ENCODE data around the gene TOPBP1. TPM values are rescaled to one million over a fixed set of nuclear protein-coding genes. Genes with fewer than 3 reads are reported as not detected.
A peak's percentile ranks its signal among the peaks of the same experiment; 100 is the strongest.

TOPBP1 gene
- total and polyA plus RNA-seq, 9 of the 15 experiments (the other 6 are each of a cell fraction or from before 2014, with no cell fraction given), result 16.6 to 77.6 (median 58.2) TPM

GRCh38 chr3:133576169-133576568 lies 85.6 kb downstream of the TOPBP1 start (continued):
- TF ChIP-seq HMGXB4 (CRISPR knock-in tag; IDR thresholded peaks at IDR 0.05), result no peak
- TF ChIP-seq CHD1 (IDR thresholded peaks at IDR 0.05; ENCODE audit: low read length), result no peak
- no peak for TF ChIP-seq ZNF518B (CRISPR knock-in tag; IDR thresholded peaks at IDR 0.05)
- TF ChIP-seq RBM22 (IDR thresholded peaks at IDR 0.05; ENCODE audit: low read depth, low read length, poor library complexity, severe bottlenecking), result no peak

GRCh38 chr3:133575086-133575485 lies 86.7 kb downstream of the TOPBP1 start:
- peaks cover 7 to 22% of the 10 kb centered on the region in 2 experiments; a peak in 4 of 5 replicates for H3K4me1 ChIP-seq (replicated peaks in 1 of 2; ENCODE audit: control insufficient read depth in 2 of 2, insufficient read depth in 2 of 2, low read length in 2 of 2)
- CTCF ChIA-PET (ENCODE audit: low intra/inter-chr PET ratio), result no interaction called here
- peaks cover 61% of the 10 kb centered on the region for H3K79me2 ChIP-seq (ENCODE audit: control insufficient read depth, insufficient read depth, low read length)
- in situ Hi-C loops (cut with MboI), result no loop called here
- peak overlapping the region; percentile 32 to 81; a peak in 3 of 4 replicates for H3K9ac ChIP-seq (ENCODE audit: insufficient read depth in 1 of 2, low read depth in 2 of 2, low read length in 2 of 2)
- H3K9me1 ChIP-seq (ENCODE audit: control insufficient read depth, insufficient read depth, low read length), result no peaks in the 10 kb centered on the region
- no peaks in the 10 kb centered on the region for H3K27me3 ChIP-seq (ENCODE audit: control insufficient read depth in 2 of 2, insufficient read depth in 2 of 2, low read length in 2 of 2)
- peak overlapping the region; percentile 80 for H3K4me3 ChIP-seq
- peak overlapping the region; percentile 94 for H3K4me2 ChIP-seq (ENCODE audit: insufficient read depth, low read length)
- 4% methylated on average over 4 of the region's 4 CpGs for WGBS (ENCODE audit: insufficient coverage, low coverage, missing lambda C conversion rate)
- POLR2A ChIA-PET, result interaction anchor here (0.8 to 2.1 kb wide), 2 partner anchors 13 to 41 kb away, joined by 3 to 6 read pairs; no protein-coding TSS in a partner anchor
- H2AFZ ChIP-seq (ENCODE audit: low read depth, low read length), result no peak overlapping the region
- FAIRE-seq (peak; percentile 49), ATAC-seq (no peak), DNase-seq (ENCODE audit: extremely low read depth in 1 of 4, low spot score in 3 of 4) (no peak)
- TSS peak; percentile 49 for BruUV-seq (replicated peaks)
- no peaks in the 10 kb centered on the region for H3K9me3 ChIP-seq (replicated peaks; ENCODE audit: control insufficient read depth, insufficient read depth, low read depth, low read length)
- peaks cover 29% of the 10 kb centered on the region for H4K20me1 ChIP-seq (replicated peaks; ENCODE audit: control insufficient read depth, insufficient read depth, low read length)
- intact Hi-C loops (cut with micrococcal nuclease), result loop anchor here (10.0 kb wide), 1 partner anchor 850 kb away; the partner anchor contains the start of gene NPHP3
- peaks cover 50% of the 10 kb centered on the region for H3K36me3 ChIP-seq (ENCODE audit: control insufficient read depth, insufficient read depth, low read length)
- peak overlapping the region; percentile 91 for H3K27ac ChIP-seq (ENCODE audit: extremely low read depth, low read depth, low read length)
- no peak for TF ChIP-seq BRF2 (IDR thresholded peaks at IDR 0.05; ENCODE audit: borderline replicate concordance, insufficient read depth, insufficient read length)
- TF ChIP-seq NR1H2 (CRISPR knock-in tag; IDR thresholded peaks at IDR 0.05), result no peak
- TF ChIP-seq MAFK (IDR thresholded peaks at IDR 0.05; ENCODE audit: low read length), result no peak
- no peak for TF ChIP-seq ESRRB (CRISPR knock-in tag; IDR thresholded peaks at IDR 0.05; ENCODE audit: borderline replicate concordance)
- TF ChIP-seq RFX5 (IDR thresholded peaks at IDR 0.05; ENCODE audit: low read depth, low read length), result no peak
- TF ChIP-seq TBL1XR1 (IDR thresholded peaks at IDR 0.05; ENCODE audit: low read length in 2 of 2), result no peak
- no peak for TF ChIP-seq BACH1 (tag; IDR thresholded peaks at IDR 0.05)
- no peak for TF ChIP-seq HDGF (IDR thresholded peaks at IDR 0.05)
